Activated CD4-positive, alpha-beta memory T cell treated with anti-CD3 and anti-CD28 coated beads for 36 hours (primary cell): ENCODE measurements around the gene WHRN. TPM values are rescaled to one million over a fixed set of nuclear protein-coding genes. Genes with fewer than 3 reads are reported as not detected.

ENCODE experiments used
- CTCF ChIA-PET: fragments of 350-600 bp; sonication (Branson Sonifier 250); formaldehyde crosslinking; loops from one replicate; lab custom pipeline; 2021; ENCODE audit warnings: antibody characterized with exemption, inconsistent platforms; lab: Charles Lee
- POLR2A ChIA-PET: fragments of 350-600 bp; sonication (Branson Sonifier 250); formaldehyde crosslinking; loops from one replicate; lab custom pipeline; 2021; ENCODE audit warnings: antibody characterized with exemption; lab: Charles Lee
- DNase-seq: peaks from one replicate; pipeline ENCODE4 v3.0.0-alpha.2; 2020
- H3K27ac Mint-ChIP-seq: one replicate; pipeline ENCODE4 v1.8.0; 2021; ENCODE audit warnings: mixed read lengths
- H3K27me3 Mint-ChIP-seq: one replicate; pipeline ENCODE4 v1.8.0; 2021; ENCODE audit warnings: mixed read lengths
- H3K36me3 Mint-ChIP-seq: one replicate; pipeline ENCODE4 v1.8.0; 2021; ENCODE audit warnings: mixed read lengths
- H3K4me1 Mint-ChIP-seq: one replicate; pipeline ENCODE4 v1.8.0; 2021; ENCODE audit warnings: low read depth, mixed read lengths
- H3K4me3 Mint-ChIP-seq: one replicate; pipeline ENCODE4 v1.8.0; 2021; ENCODE audit warnings: mild to moderate bottlenecking, mixed read lengths
- H3K9me3 Mint-ChIP-seq: one replicate; pipeline ENCODE4 v1.8.0; 2021; ENCODE audit warnings: mixed read lengths
- intact Hi-C: fragments of 100-400 bp; cut with micrococcal nuclease; formaldehyde crosslinking; loops from one replicate; pipeline ENCODE4 v1.15.1; 2023
- total RNA-seq, 2 experiments: library from RNA; stranded (reverse); gene quantifications; one replicate each; pipeline ENCODE4 v1.2.3, GENCODE V29; 2021

Gene WHRN
- total RNA-seq, 2 experiments from 2014 or later = 2.8 to 4.4 TPM

DNA sequence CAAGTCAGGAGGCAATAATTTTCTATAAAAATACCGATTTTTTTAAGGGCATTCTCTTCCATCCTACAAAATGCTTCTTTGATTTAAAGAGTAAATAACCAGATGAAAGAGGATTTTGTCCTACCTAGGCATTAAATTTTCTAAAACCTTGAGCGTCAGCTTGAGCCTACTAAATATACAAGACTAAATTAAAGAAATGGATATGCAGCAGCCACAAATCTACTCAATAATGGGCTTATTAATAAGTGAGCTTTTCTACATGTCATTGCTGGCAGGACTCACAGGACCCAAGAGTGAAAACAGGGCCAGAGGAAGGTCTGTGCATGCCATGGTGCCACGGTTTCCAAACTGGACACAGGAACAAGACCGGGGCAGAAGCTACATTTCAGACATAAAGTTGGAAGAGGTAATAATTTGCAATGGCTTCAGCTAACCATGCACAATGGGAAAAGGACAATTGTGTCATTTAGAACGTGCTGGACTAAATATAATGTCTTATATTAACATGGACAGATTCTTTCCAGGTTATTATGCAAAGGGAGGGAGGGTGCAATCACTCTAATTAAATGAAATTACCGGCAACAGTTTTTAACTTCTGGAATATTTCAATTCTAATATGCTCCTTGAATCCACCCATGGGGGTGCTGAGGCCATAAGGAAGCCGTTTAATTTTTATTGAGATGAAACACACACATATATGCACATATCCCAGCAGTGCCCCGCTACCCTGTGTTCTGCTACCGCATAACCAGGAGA, 5.2 kb downstream of the WHRN start:
- DNase-seq = no peak
- no peaks in the 10 kb centered on the region for H3K36me3 Mint-ChIP-seq
- H3K4me1 Mint-ChIP-seq = peaks cover 23% of the 10 kb centered on the region
- no peaks in the 10 kb centered on the region for H3K27me3 Mint-ChIP-seq
- intact Hi-C loops = no loop called here
- H3K27ac Mint-ChIP-seq = no peak overlapping the region
- no peak overlapping the region for H3K4me3 Mint-ChIP-seq
- POLR2A ChIA-PET = no interaction called here
- CTCF ChIA-PET = interaction anchor here (0.9 to 9.1 kb wide), 7 partner anchors 8 to 155 kb away, joined by 3 to 109 read pairs (median 3); partner anchors contain the start of gene ATP6V1G1
- H3K9me3 Mint-ChIP-seq = no peaks in the 10 kb centered on the region

DNA sequence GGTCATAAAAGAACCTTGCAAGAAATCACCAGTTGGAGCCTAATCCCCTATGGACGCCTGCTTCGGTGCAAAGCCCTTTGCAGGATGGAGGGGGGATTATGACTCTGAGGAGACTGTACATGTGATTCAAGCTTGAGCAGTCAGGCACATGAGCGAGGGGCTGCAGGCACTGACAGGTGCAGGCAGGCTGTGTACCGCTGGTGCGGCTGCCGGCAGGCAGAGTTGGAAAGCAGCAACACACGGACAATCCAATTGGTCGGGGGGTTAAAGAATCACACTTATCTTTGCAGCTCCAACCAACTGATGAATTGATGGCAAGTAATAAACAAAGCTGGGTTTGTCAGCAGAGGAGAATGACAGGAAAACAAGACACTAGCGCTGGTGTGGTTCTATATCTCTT, 5.7 kb downstream of the WHRN start:
- H3K36me3 Mint-ChIP-seq = no peaks in the 10 kb centered on the region
- H3K4me3 Mint-ChIP-seq = no peak overlapping the region
- H3K4me1 Mint-ChIP-seq = peaks cover 23% of the 10 kb centered on the region
- CTCF ChIA-PET = interaction anchor here (0.9 to 9.1 kb wide), 6 partner anchors 9 to 155 kb away, joined by 3 to 109 read pairs (median 3); partner anchors contain the start of gene ATP6V1G1
- POLR2A ChIA-PET = no interaction called here
- no peaks in the 10 kb centered on the region for H3K27me3 Mint-ChIP-seq
- no peak overlapping the region for H3K27ac Mint-ChIP-seq
- no peaks in the 10 kb centered on the region for H3K9me3 Mint-ChIP-seq
- DNase-seq = no peak
- intact Hi-C loops = no loop called here

DNA sequence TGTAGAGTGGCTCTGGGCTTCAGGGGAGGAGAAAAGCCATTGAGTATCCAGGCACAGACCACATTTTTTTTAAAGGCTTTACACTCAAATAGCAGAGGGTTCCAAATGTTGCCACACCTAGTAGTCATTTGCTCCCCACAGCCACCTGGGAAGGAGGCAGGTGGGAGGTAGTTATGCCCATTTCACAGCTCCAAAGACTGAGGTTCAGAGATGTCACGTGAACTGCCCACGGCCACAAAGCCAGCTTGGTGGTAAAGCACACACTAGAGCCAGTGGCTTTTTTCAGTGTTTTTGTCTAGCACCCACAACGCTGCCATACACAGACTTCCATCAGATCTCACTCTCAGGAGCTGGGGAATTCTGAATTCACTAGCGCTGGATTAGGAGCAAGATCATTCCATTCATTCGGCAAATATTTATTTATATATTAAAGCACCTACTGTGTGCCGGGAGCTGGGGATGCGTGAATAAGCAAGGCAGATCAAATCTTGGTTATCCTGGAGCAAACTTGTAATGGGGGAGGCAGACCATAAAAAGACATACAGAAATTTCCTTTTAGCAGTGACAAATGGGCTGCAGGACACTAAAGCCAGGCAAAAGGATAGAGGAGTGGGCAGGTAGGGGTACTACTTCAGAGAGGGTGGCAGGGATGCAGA, 7.4 kb downstream of the WHRN start:
- intact Hi-C loops = no loop called here
- no peak overlapping the region for H3K4me3 Mint-ChIP-seq
- POLR2A ChIA-PET = interaction anchor here (0.8 kb wide), 1 partner anchor 13 kb away, joined by 3 read pairs; no protein-coding TSS in a partner anchor
- peaks cover 22% of the 10 kb centered on the region for H3K4me1 Mint-ChIP-seq
- no peak overlapping the region for H3K27ac Mint-ChIP-seq
- H3K9me3 Mint-ChIP-seq = no peaks in the 10 kb centered on the region
- H3K27me3 Mint-ChIP-seq = no peaks in the 10 kb centered on the region
- CTCF ChIA-PET = interaction anchor here (2.1 to 2.4 kb wide), 2 partner anchors 10 to 156 kb away, joined by 5 to 8 read pairs; no protein-coding TSS in a partner anchor
- H3K36me3 Mint-ChIP-seq = no peaks in the 10 kb centered on the region
- no peak for DNase-seq

DNA sequence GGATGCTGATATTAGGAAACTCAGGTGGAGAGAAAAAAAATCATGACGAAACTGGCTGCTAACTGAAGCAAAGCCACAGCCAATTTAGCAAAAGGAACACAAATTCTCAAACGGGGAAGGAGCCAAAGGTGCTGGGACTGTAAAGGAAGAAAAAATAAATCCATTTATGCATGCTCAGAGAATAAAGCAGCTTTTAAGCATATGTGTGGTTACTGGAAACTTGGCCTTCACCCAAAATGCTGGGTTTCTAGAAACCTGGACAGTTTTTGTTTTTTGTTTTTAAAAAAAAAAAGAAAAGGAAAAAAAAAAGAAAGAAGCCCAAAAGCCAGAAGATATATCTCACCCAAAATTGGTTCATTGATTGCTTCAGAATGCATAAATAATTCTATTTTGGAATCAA, 8.0 kb downstream of the WHRN start:
- no peaks in the 10 kb centered on the region for H3K36me3 Mint-ChIP-seq

DNA sequence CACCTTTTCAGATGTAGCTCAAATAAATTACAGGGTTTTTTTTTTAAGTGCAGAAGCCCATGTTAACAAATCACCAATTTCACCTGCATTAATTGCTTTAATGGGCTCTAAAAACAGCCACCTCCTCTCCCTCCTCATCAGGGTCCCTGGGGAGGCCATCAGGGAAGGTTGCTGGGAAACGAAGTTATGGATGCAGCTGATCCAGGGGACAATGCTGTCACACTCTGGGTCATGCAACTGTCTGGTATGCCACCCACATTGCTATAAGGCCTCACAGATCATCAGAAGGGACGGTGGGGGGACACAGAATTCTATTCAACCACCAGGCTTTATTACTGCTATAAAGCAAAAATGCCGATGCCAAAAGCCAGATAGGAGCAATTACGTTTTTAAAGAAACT, 9.3 kb downstream of the WHRN start:
- Mint-ChIP-seq H3K9me3 (no peaks in the 10 kb centered on the region), H3K27me3 (peaks cover 1% of the 10 kb centered on the region), H3K4me3 (no peak overlapping the region), H3K4me1 (peaks cover 10% of the 10 kb centered on the region), H3K27ac (no peak overlapping the region), H3K36me3 (no peaks in the 10 kb centered on the region)
- POLR2A ChIA-PET = no interaction called here
- DNase-seq = no peak
- CTCF ChIA-PET = interaction anchor here (2.1 to 2.4 kb wide), 2 partner anchors 8 to 158 kb away, joined by 5 to 8 read pairs; no protein-coding TSS in a partner anchor
- intact Hi-C loops = no loop called here

More for the DNA sequence above, 8.0 kb downstream of the WHRN start:
- ChIA-PET CTCF (interaction anchor here (2.1 to 2.4 kb wide), 2 partner anchors 10 to 156 kb away, joined by 5 to 8 read pairs; no protein-coding TSS in a partner anchor), POLR2A (interaction anchor here (0.8 kb wide), 1 partner anchor 13 kb away, joined by 3 read pairs; no protein-coding TSS in a partner anchor)
- no peak for DNase-seq
- Mint-ChIP-seq H3K4me3 (no peak overlapping the region), H3K27ac (no peak overlapping the region), H3K27me3 (no peaks in the 10 kb centered on the region), H3K4me1 (peaks cover 16% of the 10 kb centered on the region), H3K9me3 (no peaks in the 10 kb centered on the region)
- intact Hi-C loops = no loop called here

DNA sequence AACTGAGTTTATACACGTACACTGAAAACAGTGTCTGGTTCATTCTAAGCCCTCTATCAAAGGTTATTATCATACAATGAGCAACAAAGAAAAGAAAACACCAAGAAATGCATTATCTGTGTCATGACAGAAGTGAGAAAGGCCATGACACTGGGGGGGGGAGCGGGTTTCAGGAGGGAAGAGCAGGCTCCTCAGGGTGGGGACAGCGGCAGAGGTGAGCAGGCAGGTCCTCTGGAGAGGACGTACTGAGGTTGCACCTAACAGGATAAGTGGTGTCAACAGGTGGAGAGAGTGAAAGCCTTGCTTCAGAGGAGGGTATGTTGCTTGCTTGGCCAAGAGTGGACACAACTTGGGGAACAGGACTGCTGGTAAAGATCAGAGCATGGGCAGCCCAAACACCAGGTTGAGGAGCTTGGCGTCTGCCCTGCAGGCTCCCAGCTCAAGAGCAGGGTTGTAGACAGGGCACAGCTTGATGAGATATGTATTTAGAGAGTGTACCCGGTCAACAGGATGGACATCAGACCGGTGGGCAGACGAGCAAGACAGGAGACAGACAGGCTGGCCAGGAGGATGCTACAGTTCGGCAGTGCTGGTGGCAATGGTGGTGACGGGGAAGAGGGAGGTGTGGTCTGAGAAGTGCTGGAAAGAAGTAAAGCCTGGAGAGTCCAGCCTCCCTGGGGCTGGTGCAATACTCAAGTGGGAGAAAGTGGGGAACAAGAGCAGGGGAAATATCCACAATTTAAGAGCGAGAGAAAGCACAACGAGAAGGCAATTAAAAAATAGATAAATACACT, 10.3 kb downstream of the WHRN start:
- POLR2A ChIA-PET = no interaction called here
- Mint-ChIP-seq H3K4me1 (peaks cover 10% of the 10 kb centered on the region), H3K27ac (no peak overlapping the region)

DNA sequence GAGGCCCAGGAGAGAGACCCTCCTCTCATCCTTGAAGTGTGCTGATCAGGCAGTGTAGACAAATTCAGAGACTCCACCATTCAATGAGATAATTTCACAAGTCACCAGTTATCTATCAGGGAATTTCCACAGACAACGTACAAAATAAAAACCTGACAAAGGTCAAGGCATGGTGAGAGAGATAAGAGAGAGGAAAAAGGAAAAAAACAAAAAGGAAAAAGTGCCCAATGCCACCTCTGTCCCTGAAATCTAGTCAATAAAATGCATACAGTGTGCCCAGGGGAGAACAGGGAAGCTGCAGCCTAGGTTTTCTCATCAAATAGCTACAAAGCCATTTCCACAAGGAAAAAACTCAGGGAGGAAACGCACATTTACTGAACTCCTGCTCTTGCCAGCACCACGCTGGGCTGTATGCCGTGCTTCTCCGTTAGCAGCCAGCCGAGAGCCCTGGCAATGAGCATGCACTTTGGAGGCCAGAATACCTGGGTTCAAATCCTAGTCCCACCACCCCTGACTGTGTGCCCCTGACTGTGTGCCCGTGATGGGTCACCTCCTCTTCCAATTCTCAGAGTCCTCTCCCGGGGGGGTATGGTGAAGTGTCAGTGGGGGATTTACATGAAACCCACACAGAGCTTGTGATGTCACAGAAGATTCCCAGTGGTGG, 11.6 kb downstream of the WHRN start:
- Mint-ChIP-seq H3K9me3 (no peaks in the 10 kb centered on the region), H3K36me3 (no peaks in the 10 kb centered on the region), H3K4me1 (peaks cover 10% of the 10 kb centered on the region), H3K27ac (no peak overlapping the region), H3K27me3 (peaks cover 1% of the 10 kb centered on the region), H3K4me3 (no peak overlapping the region)
- intact Hi-C loops = no loop called here
- DNase-seq = no peak
- ChIA-PET POLR2A (no interaction called here), CTCF (interaction anchor here (0.7 to 1.1 kb wide), 2 partner anchors 14 to 88 kb away, joined by 3 to 5 read pairs; no protein-coding TSS in a partner anchor)

More for the DNA sequence above, 10.3 kb downstream of the WHRN start:
- CTCF ChIA-PET = no interaction called here
- peaks cover 1% of the 10 kb centered on the region for H3K27me3 Mint-ChIP-seq
- DNase-seq = no peak
- H3K36me3 Mint-ChIP-seq = no peaks in the 10 kb centered on the region
- H3K9me3 Mint-ChIP-seq = no peaks in the 10 kb centered on the region
- intact Hi-C loops = no loop called here
- H3K4me3 Mint-ChIP-seq = no peak overlapping the region

DNA sequence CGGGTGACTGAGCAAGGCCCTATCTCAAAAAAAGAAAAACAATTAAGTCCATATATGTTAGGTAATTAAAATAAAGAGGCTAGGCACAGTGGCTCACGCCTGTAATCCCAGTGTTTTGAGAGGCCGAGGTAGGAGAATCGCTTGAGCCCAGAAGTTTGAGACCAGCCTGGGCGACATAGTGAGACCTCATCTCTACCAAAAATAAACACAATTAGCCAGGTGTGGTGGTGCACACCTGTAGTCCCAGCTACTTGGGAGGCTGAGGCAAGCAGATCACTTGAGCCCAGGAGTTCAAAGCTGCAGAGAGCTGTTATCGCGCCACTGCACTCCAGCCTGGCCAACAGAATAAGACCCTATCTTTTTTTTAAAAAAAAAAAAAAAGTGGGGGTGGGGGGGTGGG, 12.3 kb downstream of the WHRN start:
- intact Hi-C loops = no loop called here
- H3K9me3 Mint-ChIP-seq = no peaks in the 10 kb centered on the region
- no peak overlapping the region for H3K27ac Mint-ChIP-seq
- POLR2A ChIA-PET = no interaction called here
- H3K4me1 Mint-ChIP-seq = peaks cover 10% of the 10 kb centered on the region
- DNase-seq = no peak
- H3K27me3 Mint-ChIP-seq = peaks cover 1% of the 10 kb centered on the region
- no peaks in the 10 kb centered on the region for H3K36me3 Mint-ChIP-seq
- no peak overlapping the region for H3K4me3 Mint-ChIP-seq
- CTCF ChIA-PET = interaction anchor here (0.7 kb wide), 1 partner anchor 20 kb away, joined by 3 read pairs; no protein-coding TSS in a partner anchor

DNA sequence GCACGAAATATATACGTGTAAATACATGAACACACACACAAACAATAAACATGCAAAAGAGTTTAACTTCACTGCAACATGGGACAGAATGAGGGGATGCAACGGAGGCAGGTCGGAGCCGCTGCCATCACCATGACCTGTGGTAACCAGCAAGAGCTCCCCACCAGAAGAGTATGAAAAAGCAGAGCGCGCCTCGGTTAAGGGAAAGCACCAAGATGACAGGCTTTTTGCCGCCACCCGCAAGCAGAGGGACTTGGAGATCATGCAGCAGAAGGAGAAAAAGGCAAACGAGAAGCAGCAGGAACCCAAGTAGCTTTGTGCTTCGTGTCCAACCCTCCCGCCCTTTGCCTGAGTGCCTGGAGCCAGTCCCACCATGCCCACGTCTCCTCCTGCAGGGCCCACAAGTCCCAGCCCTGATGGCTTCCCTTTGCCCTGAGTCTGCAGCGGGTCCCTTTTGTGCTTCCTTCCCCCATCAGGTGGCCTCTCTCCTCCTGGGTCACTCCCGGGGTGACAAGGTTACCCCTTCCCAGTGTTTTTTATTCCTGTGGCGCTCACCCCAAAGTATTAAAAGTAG, 13.8 kb downstream of the WHRN start:
- intact Hi-C loops = no loop called here
- Mint-ChIP-seq H3K9me3 (no peaks in the 10 kb centered on the region), H3K4me1 (peaks cover 8% of the 10 kb centered on the region), H3K4me3 (no peak overlapping the region), H3K27me3 (peaks cover 1% of the 10 kb centered on the region), H3K36me3 (no peaks in the 10 kb centered on the region), H3K27ac (no peak overlapping the region)
- DNase-seq = no peak
- POLR2A ChIA-PET = no interaction called here
- CTCF ChIA-PET = interaction anchor here (1.2 to 1.4 kb wide), 2 partner anchors 86 to 162 kb away, joined by 4 read pairs; no protein-coding TSS in a partner anchor

DNA sequence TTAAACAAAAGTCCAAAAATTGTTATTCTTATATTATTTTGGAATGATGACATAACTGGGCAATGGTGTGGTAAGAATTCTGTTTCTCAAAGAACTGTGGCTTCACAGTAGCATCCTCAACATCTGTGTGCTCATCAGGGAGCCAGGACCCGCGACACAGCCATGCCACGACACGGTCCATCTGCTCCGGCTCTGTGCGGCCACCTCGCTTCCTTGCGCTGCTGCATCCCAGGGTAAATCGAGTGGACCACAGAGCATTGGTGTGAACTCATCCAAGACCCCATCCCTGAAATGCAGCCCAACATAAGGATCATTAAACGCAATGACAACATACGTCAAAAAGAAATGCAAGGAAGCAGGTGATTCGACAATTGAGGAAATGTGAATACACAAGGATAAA, 15.3 kb downstream of the WHRN start:
- DNase-seq = no peak
- ChIA-PET CTCF (interaction anchor here (1.6 to 6.5 kb wide), 2 partner anchors 84 to 163 kb away, joined by 5 to 97 read pairs; no protein-coding TSS in a partner anchor), POLR2A (no interaction called here)
- Mint-ChIP-seq H3K4me1 (peaks cover 19% of the 10 kb centered on the region), H3K27ac (no peak overlapping the region), H3K9me3 (no peaks in the 10 kb centered on the region), H3K36me3 (no peaks in the 10 kb centered on the region), H3K27me3 (peaks cover 1% of the 10 kb centered on the region), H3K4me3 (no peak overlapping the region)
- intact Hi-C loops = loop anchor here (5.0 to 10.0 kb wide), 6 partner anchors 38 to 715 kb away; partner anchors contain the start of gene ORM1
